Measurements from ENCODE around the gene OR6N1.

Gene OR6N1

DNA sequence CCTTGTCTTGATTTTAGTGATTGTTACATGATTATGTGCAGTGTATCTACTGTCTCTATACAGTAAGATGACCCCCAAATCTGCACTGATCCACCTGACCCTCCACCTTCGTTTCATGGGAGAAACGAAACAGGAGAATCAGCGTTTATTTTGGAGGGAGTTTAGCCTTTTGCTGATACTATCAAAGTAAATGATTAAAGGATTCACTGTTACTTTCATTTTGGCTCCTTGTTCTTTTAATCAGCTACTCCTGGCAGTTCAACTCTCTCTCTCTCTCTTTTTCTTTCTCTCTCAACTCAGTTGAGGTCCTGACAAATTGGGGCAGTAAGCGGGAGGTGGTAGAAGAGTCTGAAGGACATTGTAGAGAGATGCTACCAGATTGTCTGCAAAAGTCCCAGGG, 41.5 kb downstream of the OR6N1 start:
- H3K27ac ChIP-seq: no peak overlapping the region
- no peak for DNase-seq (ENCODE audit: low spot score)
- CTCF ChIA-PET: no interaction called here
- TF ChIP-seq, protein P1, sequence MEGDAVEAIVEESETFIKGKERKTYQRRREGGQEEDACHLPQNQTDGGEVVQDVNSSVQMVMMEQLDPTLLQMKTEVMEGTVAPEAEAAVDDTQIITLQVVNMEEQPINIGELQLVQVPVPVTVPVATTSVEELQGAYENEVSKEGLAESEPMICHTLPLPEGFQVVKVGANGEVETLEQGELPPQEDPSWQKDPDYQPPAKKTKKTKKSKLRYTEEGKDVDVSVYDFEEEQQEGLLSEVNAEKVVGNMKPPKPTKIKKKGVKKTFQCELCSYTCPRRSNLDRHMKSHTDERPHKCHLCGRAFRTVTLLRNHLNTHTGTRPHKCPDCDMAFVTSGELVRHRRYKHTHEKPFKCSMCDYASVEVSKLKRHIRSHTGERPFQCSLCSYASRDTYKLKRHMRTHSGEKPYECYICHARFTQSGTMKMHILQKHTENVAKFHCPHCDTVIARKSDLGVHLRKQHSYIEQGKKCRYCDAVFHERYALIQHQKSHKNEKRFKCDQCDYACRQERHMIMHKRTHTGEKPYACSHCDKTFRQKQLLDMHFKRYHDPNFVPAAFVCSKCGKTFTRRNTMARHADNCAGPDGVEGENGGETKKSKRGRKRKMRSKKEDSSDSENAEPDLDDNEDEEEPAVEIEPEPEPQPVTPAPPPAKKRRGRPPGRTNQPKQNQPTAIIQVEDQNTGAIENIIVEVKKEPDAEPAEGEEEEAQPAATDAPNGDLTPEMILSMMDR (conservative IDR thresholded peaks at IDR 0.05; ENCODE audit: low read depth): no peak
- POLR2A ChIA-PET (ENCODE audit: low non-redundant PET): no interaction called here

GRCh38 chr1:158728510-158729225, 43.3 kb downstream of the OR6N1 start:
- ChIA-PET CTCF (no interaction called here), POLR2A (ENCODE audit: low non-redundant PET) (no interaction called here)
- TF ChIP-seq, protein P1 (conservative IDR thresholded peaks at IDR 0.05; ENCODE audit: low read depth): no peak
- DNase-seq (ENCODE audit: low spot score): no peak
- no peak overlapping the region for H3K27ac ChIP-seq

DNA sequence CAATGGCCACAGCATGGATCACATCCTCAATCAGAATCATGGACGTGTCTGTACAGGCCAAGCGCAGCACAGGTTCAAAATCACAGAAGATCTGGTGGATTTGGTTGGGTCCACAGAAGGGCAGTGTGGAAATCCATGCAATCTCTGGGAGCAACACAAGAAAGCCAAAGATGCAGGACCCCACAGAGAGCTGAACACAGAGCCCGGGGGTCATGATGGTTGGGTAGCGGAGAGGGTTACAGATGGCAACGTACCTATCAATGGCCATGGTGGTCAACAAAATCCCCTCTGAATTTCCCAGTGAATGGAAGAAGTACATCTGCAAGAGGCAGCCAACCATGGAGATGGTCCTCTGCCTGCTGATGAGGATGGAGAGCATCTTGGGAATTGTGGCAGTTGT, 47.6 kb downstream of the OR6N1 start:
- CTCF ChIA-PET: no interaction called here
- H3K27ac ChIP-seq: no peak overlapping the region
- DNase-seq (ENCODE audit: low spot score): no peak
- POLR2A ChIA-PET (ENCODE audit: low non-redundant PET): no interaction called here
- TF ChIP-seq, protein P1 (conservative IDR thresholded peaks at IDR 0.05; ENCODE audit: low read depth): no peak

DNA sequence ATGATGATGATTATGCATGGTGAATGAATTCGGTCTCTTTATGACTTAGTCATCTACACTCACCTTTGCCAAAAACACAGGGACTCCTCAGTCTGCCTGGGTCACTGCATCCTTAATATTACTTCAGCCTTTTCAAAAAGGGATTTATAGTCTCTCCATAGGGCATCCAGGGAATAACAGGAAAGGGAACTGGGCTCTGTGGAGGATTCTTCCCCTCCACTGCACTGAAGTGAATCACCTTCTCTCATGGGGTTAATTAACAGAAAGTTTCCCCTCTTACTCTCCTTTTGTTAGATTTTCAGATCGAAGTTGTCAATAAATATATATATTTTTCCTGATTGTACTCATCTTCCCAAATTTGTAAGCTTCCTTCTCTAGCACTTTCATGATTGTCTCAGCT, 51.4 kb downstream of the OR6N1 start, which contains the start of gene OR6K3:
Gene OR6K3, minus strand, starts transcription at position 101 of the 400 bp plus-strand sequence. CDS start 2,605 bp downstream, outside the sequence.
- ChIA-PET POLR2A (ENCODE audit: low non-redundant PET) (no interaction called here), CTCF (interaction anchor here (0.7 kb wide), 1 partner anchor 391 kb away, joined by 3 read pairs; no protein-coding TSS in a partner anchor)
- no peak within 1 kb of the TSS for H3K27ac ChIP-seq
- TF ChIP-seq, protein P1 (conservative IDR thresholded peaks at IDR 0.05; ENCODE audit: low read depth): no peak
- DNase-seq (ENCODE audit: low spot score): no peak

DNA sequence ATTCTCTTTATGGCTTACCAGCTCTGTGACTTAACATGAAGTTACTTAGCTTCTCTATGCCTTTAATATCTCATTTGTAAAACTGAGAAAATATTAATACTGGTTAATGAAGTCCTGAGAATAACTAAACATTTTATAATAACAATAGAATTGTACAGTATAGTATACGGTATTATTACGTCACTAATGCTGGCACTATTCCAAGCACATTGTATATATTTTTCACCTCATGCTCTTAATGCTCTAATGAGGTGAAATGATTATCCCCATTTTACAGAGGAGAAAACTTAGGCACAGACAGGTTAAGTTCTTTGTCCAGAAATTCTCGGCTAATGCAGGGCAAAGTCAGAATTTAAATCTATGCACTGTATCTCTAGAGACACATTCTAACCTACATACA, 52.3 kb downstream of the OR6N1 start:
- no peak for DNase-seq (ENCODE audit: low spot score)
- TF ChIP-seq, protein P1 (conservative IDR thresholded peaks at IDR 0.05; ENCODE audit: low read depth): no peak
- H3K27ac ChIP-seq: no peak overlapping the region
- ChIA-PET CTCF (no interaction called here), POLR2A (ENCODE audit: low non-redundant PET) (no interaction called here)

DNA sequence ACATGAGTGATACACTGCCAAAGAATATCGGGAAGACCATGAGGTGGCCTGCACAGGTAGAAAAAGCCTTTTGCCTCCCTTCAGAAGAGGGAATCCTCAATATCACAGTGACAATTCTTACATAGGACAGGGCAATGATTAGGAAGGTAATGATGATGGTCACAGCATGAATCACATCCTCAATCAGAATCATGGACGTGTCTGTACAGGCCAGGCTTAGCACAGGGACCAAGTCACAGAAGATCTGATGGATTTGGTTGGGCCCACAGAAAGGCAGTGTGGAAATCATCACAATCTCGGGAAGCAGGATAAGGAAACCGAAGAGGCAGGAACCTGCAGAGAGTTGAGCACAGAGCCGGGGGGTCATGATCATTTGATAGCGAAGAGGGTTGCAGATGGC, 54.7 kb downstream of the OR6N1 start:
- ChIA-PET POLR2A (ENCODE audit: low non-redundant PET) (no interaction called here), CTCF (no interaction called here)
- peak; percentile 1 for DNase-seq (ENCODE audit: low spot score)
- TF ChIP-seq, protein P1 (conservative IDR thresholded peaks at IDR 0.05; ENCODE audit: low read depth): no peak
- no peak overlapping the region for H3K27ac ChIP-seq
